Stimulated activated CD8-positive, alpha-beta memory T cell treated with anti-CD3 and anti-CD28 coated beads, Interleukin-12 subunit alpha, Interleukin-12 subunit beta, amount 100 ng/mL, for 24 hours (primary cell): Measurements from ENCODE around the gene PHACTR3.
A peak's percentile ranks its signal among the peaks of the same experiment; 100 is the strongest.
"Not testable (repeated sequence)": the region's sequence is repeated elsewhere in the genome, so short reads cannot be mapped to it uniquely, and the experiment has no call there.

ENCODE experiments used
- DNase-seq: peaks from one replicate; pipeline ENCODE4 v3.0.0-alpha.2; 2020; ENCODE audit errors: extremely low read depth

Gene PHACTR3

GRCh38 chr20:59603781-59604541, at the start of gene PHACTR3:
PHACTR3 (plus strand) TSS chr20:59604540; CDS start chr20:59605015, 475 bp downstream.
- DNase-seq: no peak

DNA sequence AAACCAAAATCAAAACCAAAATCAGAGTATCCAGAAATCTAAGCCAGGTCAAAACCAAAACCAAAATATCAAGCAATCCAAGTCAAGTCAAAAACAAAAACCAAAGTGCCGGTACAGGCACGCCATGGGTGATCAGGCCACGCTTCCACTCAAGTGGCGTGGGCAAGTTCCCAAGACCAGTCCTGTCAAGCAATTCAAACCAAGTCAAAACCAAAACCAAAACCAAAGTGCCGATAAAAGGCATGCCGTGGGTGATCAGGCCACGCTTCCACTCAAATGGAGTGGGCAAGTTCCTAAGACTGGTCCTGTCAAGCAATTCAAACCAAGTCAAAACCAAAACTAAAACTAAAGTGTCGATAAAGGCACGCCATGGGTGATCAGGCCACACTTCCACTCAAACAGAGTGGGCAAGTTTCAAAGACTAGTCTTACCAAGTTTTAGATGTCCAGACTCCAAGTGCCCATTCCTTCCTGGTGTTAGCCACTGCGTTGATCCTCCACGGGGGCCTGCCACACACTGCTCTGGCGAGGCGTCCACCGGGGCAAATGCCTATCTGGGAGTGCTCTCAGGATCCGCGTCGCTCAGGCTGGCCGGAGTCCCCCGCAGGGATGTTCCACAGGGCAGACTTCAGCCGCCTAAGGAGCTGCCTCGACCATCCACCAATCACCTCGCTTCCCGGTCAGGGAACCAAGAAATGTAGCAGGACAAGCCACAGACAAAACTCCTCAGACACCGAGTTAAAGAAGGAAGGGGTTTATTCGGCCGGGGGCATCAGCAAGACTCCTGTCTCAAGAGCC, 46.4 kb upstream of the PHACTR3 start:
- not testable (repeated sequence) for DNase-seq

DNA sequence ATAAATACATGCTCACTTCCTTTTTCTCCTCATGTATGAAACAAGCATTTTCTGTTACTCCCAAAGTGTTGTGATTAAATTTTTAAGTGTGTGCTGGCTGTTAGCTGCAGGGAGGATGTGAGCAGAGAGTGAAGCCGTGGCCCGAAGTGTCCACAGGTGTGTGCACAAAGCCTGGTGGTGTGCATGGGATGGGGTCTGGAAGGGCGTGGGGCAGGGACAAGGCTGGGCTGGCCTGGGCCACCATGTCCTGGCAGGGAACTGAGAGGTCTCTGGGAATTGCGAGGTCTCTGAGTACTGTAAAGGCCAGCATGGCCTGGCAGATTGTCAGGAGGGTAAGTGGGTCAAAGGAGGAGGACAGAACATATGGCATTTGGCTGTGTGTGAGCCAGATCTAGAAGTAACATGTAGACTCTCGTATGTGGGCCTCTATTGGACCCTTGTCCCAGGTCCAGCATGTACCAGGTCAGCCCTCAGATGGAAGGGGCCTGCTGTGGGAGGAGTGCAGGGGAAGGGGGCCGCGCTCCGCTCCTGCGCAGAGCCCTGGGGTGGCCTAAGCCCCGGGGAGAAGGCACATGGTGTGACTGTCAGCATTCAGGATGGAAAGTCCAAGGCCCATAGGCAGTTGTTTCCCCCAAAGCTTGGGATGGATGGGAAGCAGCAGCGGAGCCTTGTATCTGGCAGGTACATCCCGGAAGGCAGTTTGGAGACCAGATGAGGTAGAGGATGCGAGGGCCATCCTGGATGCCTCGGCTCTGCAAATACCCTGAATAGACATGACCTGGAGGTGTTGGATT, 45.1 kb upstream of the PHACTR3 start:
- DNase-seq: no peak

GRCh38 chr20:59559863-59560262, 44.5 kb upstream of the PHACTR3 start:
- DNase-seq: no peak

- DNase-seq: no peak
These were observed 43.6 kb upstream of the PHACTR3 start for GRCh38 chr20:59560588-59561227.

DNA sequence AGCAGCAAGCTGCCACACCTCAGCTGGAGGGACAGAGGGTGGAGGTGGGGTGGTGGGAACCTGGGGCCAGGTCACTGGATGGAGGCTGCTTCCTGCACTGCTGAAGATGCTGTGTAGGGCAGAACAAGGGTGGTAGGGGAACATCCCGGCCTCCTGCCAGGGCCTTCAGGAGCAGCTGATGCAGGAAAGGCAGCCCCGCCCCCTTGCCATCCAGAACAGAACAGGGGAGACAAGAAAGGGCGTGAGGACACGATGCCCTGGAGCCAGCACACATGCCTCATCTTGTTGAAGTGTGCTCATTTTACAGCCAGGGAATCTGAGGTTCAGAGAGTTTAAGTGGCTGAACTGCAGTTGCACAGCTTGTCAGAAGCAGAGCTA, 43.1 kb upstream of the PHACTR3 start:
- no peak for DNase-seq

- DNase-seq: no peak
These were observed 42.6 kb upstream of the PHACTR3 start for GRCh38 chr20:59561614-59562277.

- no peak for DNase-seq
These were observed 40.2 kb upstream of the PHACTR3 start for GRCh38 chr20:59564171-59564570.

GRCh38 chr20:59564943-59565342, 39.4 kb upstream of the PHACTR3 start:
- no peak for DNase-seq

- DNase-seq: no peak
These were observed 38.4 kb upstream of the PHACTR3 start for GRCh38 chr20:59565768-59566461.

- DNase-seq: no peak
These were observed 37.5 kb upstream of the PHACTR3 start for GRCh38 chr20:59566631-59567524.

DNA sequence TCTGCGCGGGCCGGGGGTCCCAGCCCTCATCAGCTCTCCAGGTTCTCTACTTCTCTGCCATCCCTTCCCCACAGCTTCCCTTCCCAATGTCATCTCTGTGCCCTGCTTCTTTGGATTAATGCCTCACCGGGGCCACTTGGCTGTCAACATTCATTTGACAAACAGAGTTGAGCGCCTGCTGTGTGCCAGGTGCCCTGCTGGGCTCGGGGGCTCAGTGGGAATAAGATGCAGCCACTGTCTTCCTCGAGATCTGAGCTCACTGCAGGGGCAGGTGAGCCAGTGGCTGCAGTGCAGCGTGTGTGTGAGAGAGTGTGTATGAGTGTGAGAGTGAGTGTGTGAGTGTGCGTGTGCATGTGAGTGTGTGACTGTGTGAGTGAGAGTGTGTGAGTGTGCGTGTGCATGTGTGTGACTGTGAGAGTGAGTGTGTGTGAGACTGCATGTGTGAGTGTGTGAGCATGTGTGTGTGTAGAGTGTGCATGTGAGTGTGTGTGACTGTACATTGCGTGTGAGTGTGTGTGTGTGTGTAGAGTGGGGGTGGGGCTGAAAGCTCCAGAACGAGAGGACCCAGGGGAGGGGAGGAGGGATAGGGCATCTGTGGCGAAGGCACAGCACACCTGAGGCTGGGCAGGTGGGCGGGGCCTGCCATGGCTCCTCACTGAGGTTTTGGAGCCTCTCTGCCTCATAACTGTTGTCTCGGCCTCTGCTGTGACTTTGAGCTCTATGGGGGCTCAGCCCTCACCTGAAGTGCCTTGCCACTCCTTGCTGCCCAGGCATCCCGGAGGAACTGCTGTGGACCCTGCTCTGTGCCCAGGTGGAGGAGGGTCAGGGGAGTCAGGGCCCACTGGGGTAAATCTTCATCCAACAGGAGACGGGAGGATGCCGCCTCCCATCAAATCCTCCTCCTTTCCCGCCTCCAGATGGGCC, 36.5 kb upstream of the PHACTR3 start:
- DNase-seq: no peak

DNA sequence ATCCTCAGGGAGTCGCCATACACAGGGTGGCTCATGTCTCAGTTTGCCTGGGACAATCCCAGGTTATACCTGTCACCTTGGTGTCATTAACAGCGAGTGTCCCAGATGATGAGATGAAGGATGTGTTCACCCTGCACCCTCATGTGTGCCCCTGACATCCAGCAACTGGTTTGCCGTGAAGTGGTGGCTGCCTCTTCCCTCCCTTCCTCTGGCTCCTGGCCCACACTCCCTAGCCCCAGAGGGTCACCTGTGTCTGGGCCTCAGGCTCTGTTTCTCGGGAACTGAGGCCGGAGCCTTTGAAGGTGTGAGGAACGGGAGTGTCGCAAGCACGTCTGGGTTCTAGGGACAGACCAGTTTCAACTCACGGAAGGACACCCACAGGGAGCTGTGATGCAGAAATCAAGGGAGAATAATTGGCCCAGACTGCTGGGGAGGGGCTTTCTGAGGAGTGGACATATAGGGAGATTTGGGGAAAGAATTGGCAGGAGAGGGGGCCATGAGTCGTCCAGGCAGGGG, 35.8 kb upstream of the PHACTR3 start:
- DNase-seq: no peak

- no peak for DNase-seq
These were observed 35.0 kb upstream of the PHACTR3 start for GRCh38 chr20:59569305-59569704.

DNA sequence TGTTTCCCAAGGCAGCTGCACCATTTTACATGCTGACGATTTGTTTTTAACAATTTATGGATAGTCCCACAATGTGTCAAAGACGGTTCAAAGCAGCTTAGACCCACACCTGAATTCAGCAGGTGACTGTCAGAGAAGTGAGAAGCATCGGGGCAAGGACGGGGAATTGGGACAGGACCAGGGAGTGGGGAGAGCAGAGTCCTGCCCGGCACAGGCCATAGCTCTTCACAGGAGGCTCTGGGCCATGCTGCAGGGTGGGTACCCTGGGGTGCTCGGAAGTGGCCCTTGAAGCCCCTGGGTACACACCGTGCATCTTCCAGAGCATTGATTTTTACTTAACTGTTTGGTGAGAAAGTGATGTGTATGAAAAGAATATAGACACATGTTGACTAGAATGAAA, 33.2 kb upstream of the PHACTR3 start:
- DNase-seq: no peak

GRCh38 chr20:59571551-59572314, 32.6 kb upstream of the PHACTR3 start:
- DNase-seq: peak; percentile 16

DNA sequence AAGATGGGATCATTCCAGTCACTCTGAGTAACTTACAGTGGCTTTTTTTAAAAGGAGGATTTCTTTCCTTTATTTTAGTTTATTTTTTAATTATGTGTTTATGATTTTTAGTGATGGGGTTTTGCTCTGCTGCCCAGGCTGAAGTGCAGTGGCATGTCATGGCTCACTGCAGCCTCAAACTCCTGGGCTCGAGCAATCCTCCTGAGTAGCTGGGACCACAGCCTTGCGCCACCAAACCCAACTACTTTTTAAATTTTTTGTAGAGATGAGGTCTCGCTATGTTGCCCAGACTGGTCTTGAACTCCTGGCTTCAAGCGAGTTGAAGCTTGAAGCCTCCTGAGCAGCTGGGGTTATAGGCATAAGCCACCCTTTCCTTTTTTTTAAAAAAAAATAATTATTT, 31.8 kb upstream of the PHACTR3 start:
- DNase-seq: no peak

GRCh38 chr20:59573837-59574236, 30.5 kb upstream of the PHACTR3 start:
- no peak for DNase-seq
